Fibroblast of villous mesenchyme (primary cell): Measurements from ENCODE around the gene METTL2B. TPM values are rescaled to one million over a fixed set of nuclear protein-coding genes. Genes with fewer than 3 reads are reported as not detected.
"Not testable (repeated sequence)": the region's sequence is repeated elsewhere in the genome, so short reads cannot be mapped to it uniquely, and the experiment has no call there.

Experiments
- DNase-seq: peaks from one replicate; pipeline ENCODE4 v3.0.0-alpha.2; 2010; ENCODE audit warnings: low read depth
- H3K4me3 ChIP-seq: 2 replicates; pipeline ENCODE4 v1.5.1; 2011; ENCODE audit warnings: low read depth, mild to moderate bottlenecking, low read length
- CTCF ChIP-seq: IDR thresholded peaks from 2 replicates; pipeline ENCODE4 v1.5.1; 2012; ENCODE audit warnings: low read depth, mild to moderate bottlenecking, low read length; ENCODE audit not compliant: insufficient read depth
- total RNA-seq: library from RNA; depleted of rRNA; stranded (reverse); fragments of >200 nt; gene quantifications from 2 replicates; pipeline ENCODE4 v1.2.3, GENCODE V29; 2012

Gene METTL2B
- total RNA-seq, 1 donor: 36.7 TPM

GRCh38 chr7:128455543-128456254 lies 20.8 kb upstream of the METTL2B start, which contains the start of gene HILPDA:
Gene HILPDA, plus strand, starts transcription at chr7:128455878. Its CDS starts 1,391 bp downstream, at chr7:128457269.
- H3K4me3 ChIP-seq: peak within 1 kb of the TSS; percentile 77
- DNase-seq: peak; percentile 97
- TF ChIP-seq CTCF: no peak

GRCh38 chr7:128456255-128456725 lies 20.3 kb upstream of the METTL2B start:
- no peak for TF ChIP-seq CTCF
- H3K4me3 ChIP-seq: peak overlapping the region; percentile 77
- DNase-seq: no peak

DNA sequence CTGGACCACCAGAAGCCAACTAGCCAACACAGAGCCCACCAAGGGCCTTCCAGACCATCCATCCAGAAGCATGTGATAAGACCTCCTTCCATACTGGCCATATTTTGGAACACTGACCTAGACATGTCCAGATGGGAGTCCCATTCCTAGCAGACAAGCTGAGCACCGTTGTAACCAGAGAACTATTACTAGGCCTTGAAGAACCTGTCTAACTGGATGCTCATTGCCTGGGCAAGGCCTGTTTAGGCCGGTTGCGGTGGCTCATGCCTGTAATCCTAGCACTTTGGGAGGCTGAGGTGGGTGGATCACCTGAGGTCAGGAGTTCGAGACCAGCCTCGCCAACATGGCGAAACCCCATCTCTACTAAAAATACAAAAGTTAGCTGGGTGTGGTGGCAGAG lies 19.2 kb upstream of the METTL2B start:
- not testable (repeated sequence) for H3K4me3 ChIP-seq, DNase-seq

DNA sequence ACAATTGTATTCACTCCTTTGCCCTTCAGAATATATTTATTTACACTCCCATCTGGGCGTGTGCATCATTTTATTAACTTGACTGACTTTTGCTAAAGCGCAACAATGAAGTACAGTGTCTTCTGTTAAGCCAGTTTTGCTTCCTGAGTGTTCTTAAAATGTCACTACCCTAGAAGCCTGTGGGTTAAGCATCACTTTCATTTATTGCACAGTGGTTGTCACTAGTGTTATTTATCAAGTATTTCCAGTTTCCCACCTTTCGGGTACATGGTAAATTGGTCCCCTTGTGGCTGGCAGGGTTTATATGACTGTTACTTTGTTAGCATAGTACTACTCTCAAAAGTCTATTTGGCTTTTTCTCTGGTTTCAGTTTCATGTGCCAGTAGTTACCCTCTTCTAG lies 17.6 kb upstream of the METTL2B start:
- no peak overlapping the region for H3K4me3 ChIP-seq
- TF ChIP-seq CTCF: no peak
- DNase-seq: no peak

GRCh38 chr7:128459394-128459878 lies 17.1 kb upstream of the METTL2B start:
- peak; percentile 80 for DNase-seq
- H3K4me3 ChIP-seq: no peak overlapping the region
- peak; percentile 84 for TF ChIP-seq CTCF

DNA sequence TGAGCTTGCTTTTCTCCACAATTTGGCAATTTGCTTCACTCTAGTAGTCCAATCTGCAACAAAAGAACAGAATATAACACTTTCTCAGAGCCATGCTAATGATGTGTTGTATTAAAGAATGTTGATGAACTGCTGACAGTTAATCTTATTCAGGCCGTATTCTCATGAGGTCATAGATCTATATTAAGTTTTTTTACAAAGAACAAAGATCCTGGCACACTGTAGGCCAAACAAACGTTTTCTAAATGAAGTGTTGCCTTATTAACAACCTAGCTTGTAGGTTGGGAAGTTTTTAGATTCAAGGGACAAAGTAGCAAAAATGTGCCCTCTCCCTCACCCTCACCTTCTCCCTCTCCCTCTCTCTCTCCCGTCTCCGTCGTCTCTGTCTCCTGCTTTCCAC lies 14.1 kb upstream of the METTL2B start:
- no peak for TF ChIP-seq CTCF
- no peak overlapping the region for H3K4me3 ChIP-seq
- no peak for DNase-seq

DNA sequence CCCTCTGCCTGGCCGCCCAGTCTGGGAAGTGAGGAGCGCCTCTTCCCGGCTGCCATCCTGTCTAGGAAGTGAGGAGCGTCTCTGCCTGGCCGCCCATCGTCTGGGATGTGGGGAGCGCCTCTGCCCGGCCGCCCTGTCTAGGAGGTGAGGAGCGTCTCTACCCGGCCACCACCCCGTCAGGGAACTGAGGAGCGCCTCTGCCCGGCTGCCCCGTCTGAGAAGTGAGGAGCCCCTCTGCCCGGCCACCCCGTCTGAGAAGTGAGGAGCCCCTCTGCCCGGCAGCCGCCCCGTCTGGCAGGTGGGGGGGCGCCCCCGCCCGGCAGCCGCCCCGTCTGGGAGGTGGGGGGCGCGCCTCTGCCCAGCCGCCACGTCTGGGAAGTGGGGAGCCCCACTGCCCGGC lies 13.2 kb upstream of the METTL2B start:
- H3K4me3 ChIP-seq, DNase-seq: not testable (repeated sequence)

GRCh38 chr7:128463933-128464332 lies 12.6 kb upstream of the METTL2B start:
- H3K4me3 ChIP-seq, DNase-seq: not testable (repeated sequence)

- H3K4me3 ChIP-seq, DNase-seq: not testable (repeated sequence)
These were observed 9.7 kb upstream of the METTL2B start for GRCh38 chr7:128466871-128467270.

DNA sequence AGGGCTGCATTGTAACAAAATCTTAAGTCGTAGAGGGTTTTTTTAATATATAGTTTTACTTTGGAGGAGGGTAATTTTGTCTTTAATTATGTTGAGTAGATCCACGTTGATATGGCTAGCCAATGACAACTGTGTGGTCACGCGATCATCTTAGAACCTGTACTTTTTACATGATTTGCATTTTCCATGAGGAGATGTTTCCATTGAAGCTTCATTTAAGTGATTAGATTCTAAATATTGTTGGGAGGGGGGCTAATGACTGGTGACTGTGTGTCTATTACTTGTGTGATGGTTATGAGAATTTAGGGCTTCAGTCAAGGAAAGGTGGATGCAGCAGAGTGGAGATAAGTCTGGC lies 765 bp downstream of the METTL2B start:
- H3K4me3 ChIP-seq: peak overlapping the region; percentile 84
- DNase-seq: not testable (repeated sequence)

- H3K4me3 ChIP-seq: not testable (repeated sequence)
These were observed 2.5 kb downstream of the METTL2B start for GRCh38 chr7:128479082-128479481.

GRCh38 chr7:128488134-128488533 lies 11.6 kb downstream of the METTL2B start:
- DNase-seq, H3K4me3 ChIP-seq: not testable (repeated sequence)

More at GRCh38 chr7:128479082-128479481, 2.5 kb downstream of the METTL2B start:
- not testable (repeated sequence) for DNase-seq
